HG03097 (cell line): ENCODE data around the gene SEPTIN1.
"Not testable (repeated sequence)": the region's sequence is repeated elsewhere in the genome, so short reads cannot be mapped to it uniquely, and the experiment has no call there.

ENCODE experiments used
- ATAC-seq: cut with Tn5 transposase; IDR thresholded peaks from one replicate; pipeline ENCODE4 v1.9.1; 2021; ENCODE audit not compliant: unreplicated experiment, low FRiP score

Gene SEPTIN1

DNA sequence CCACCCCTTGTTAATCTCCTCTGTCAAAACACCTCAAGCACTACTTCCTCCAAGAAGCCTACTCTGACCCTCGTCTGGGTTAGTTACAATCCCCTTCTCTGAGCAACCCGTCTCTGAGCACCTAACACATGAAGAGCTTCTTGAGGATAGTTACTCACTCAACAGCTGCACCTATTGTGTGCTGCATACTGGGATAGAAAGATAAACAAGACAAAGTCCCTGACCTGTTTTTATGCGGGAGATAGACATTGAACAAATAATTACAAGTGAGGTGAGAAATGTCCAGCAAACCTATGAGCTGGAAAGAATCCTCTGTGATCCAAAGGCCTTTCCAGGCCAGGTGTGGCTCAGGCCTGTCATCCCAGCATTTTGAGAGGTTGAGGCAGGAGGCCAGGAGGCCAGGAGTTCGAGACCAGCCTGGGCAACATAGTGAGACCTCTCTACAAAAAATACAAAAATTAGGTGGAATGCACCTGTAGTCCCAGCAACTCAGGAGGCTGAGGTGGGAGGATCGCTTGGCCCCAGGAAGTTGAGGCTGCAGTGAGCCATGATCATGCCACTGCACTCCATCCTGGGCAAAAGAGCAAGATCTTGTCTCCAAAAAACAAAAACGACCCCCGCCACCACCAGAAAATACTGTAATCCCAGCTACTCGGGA, 19.5 kb upstream of the SEPTIN1 start:
- ATAC-seq, result no peak

DNA sequence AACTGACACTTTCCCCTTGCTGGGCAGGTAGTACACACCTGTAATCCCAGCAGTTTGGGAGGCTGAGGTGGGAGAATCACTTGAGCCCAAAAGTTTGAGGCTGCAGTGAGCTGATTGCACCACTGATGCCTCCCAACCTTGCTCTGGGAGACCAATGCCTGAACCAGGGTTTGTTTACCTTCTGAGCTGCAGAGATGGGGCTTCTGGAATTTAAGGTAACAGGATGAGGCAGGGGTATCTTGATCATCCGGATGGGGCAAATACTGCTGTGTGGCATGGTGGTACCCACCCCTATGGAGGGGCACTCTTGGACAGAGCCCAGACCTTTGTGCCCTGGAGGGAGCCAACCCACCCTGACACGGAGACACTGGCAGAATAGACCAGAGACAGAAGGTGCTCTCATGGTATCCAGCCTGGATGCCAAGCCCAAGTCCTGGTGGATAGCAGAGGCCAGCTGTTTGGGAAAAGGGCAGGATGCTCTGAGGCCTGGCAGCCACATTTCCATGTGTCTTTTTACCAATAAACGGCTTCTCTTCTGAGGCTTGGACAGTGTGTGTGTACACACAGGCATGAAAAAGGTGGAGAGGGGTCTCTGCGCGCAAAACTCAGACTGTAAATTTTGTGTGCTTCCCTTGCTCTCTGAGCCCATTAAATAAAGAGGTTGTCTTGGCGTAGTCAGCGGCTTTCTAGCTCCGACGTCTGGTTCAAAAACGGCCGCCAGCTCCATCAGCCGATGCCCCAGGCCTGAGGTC, 17.2 kb upstream of the SEPTIN1 start:
- ATAC-seq, result no peak

DNA sequence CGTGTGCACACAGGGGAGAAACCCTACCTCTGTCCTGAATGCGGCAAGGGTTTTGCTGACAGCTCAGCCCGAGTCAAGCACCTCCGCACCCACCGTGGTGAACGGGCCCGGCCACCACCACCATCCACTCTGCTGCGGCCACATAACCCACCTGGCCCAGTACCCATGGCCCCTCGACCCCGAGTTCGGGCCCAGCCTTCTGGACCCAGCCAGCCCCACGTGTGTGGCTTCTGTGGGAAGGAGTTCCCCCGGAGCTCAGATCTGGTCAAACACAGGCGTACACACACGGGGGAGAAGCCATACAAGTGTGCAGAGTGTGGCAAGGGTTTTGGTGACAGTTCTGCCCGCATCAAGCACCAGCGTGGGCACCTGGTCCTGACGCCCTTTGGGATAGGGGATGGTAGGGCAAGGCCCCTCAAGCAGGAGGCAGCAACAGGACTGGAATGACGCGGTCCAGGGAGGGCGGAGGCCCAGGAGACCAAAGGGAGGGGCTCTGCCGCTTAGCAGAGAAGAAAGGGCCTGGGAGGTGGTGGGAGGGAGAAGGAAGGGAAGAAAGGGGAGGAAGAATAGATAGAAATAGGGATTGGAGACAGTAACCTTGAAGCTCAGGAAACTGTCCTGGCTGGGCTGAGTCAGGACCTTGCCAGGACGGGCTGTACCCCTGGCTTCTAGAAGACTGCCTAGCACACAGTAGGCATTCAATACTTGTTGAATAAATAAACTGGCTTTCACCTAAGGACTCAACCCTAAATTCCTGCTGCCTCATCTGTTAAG, 16.5 kb upstream of the SEPTIN1 start:
- ATAC-seq, result no peak

DNA sequence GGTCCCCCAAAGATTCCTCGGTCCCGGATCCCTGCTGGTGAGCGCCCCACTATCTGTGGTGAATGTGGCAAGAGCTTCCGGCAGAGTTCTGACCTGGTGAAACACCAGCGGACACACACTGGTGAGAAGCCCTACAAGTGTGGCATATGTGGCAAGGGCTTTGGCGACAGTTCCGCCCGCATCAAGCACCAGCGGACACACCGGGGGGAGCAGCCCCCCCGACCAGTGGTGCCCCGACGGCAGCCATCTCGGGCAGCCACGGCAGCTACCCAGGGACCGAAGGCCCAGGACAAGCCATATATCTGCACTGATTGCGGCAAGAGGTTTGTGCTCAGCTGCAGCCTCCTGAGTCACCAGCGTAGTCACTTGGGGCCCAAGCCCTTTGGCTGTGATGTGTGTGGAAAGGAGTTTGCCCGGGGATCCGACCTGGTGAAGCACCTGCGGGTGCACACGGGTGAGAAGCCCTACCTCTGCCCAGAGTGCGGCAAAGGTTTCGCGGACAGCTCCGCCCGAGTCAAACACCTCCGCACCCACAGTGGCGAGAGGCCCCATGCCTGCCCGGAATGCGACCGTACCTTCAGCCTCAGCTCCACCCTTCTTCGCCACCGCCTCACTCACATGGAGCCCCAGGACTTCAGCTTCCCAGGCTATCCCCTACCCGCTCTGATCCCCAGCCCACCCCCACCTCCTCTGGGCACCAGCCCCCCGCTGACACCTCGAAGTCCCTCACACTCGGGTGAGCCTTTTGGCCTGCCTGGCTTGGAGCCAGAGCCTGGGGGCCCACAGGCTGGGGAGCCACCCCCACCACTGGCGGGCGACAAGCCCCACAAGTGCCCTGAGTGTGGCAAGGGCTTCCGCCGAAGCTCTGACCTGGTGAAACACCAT, 15.7 kb upstream of the SEPTIN1 start:
- no peak for ATAC-seq

DNA sequence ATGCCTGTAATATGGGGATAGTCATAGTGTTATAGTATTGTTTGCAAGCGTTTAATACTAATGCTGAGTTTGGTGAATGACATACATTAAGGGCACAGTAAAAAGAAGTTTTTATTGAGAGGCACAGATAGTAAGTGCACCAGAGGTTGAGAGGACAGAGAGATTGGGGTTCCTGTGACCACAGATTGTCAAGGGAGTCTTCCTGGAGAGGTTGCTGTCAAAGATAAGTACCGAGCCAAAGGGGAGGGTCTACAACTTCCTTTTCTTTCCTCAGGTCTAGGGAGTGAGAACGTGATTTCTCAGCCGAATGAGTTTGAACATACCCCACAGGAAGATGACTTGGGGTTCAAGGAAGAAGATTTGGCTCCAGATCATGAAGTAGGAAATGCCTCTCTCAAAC, 14.7 kb upstream of the SEPTIN1 start:
- no peak for ATAC-seq

DNA sequence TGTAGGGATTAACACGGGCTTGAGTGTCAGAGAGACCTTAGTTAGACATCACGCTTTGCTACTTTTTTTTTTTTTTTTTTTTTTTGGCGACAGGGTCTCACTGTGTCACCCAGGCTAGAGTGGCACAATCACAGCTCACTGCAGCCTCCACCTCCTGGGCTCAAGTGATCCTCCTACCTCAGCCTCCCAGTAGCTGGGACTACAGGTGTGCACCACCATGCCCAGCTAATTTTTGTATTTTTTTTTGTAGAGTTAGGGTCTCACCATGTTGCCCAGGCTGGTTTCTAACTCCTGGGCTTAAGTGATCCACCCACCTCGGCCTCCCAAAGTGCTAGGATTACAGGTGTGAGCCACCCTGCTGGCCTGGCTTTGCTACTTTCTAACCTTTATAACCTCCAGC, 14.3 kb upstream of the SEPTIN1 start:
- not testable (repeated sequence) for ATAC-seq

DNA sequence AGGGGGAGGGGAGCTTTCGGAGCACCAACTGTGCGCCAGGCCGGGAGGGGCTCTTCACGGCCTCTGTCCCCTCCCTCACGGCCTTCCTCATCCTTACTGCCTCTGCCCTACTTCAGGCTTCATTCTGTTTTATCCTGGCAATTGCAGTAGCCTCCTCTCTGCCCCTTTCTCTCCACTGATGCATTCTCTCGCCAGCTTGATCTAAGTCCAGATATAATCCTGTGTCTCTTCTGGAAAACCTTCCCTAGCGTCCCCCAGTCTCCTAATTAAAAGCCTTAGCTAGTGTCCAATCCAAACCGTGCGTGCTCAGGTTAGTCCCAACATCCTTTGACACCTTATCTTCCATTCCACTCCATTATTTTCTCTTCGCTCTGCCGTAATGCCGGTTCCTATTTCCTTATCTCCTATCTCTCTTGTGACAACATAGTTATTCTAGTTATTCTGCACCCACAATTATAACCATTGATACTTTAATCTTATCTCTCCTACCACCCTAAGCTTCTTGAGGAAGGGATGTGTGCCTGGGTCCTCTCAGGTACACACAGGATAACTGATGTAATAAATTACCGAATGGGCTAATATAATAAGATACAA, 13.7 kb upstream of the SEPTIN1 start:
- ATAC-seq, result no peak

DNA sequence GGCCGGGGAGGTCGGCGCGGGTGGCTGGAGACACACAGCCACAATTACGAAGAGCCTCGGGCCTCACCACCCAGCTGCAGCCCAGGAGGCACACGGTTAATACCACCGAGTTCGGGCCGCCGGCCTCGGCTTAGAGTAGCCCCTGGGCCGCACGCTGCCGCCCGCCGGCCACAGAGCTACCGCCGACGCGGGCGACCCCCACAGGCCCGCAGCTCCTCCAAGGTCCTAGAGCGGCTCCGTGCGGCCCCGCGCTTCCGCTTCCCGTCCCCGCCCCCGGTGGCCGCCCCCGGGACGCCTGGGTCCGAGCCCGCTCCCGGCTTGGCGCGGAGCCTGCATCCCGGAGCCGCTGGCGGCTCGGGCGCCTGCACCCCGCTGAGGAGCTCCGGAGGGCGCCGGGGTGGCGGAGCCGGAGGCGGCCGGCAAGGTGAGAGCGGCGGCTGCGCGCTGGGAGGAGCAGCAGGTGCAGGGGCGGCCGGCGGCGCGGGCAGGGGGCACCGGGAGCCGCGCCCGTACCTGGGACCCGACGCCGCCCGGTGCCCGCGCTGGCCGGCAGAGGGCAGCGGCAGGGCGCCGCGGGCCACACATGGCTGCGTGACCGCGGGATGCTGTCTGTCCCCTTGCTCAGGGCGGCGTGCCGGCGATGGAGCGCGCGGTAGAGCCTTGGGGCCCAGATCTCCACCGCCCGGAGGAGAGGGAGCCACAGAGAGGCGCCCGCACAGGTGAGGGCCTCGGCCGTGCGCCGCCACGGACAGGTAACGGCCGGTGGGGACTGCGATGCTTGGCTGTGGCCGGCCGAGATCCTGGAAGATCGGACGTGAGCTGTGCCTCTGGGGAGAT, 13.0 kb upstream of the SEPTIN1 start, which contains the start of gene ZNF48:
TSS of gene ZNF48 (plus strand) at position 266 of the 837 bp plus-strand sequence. CDS start at position 641, 375 bp downstream.
- ATAC-seq, result peak; percentile 45

DNA sequence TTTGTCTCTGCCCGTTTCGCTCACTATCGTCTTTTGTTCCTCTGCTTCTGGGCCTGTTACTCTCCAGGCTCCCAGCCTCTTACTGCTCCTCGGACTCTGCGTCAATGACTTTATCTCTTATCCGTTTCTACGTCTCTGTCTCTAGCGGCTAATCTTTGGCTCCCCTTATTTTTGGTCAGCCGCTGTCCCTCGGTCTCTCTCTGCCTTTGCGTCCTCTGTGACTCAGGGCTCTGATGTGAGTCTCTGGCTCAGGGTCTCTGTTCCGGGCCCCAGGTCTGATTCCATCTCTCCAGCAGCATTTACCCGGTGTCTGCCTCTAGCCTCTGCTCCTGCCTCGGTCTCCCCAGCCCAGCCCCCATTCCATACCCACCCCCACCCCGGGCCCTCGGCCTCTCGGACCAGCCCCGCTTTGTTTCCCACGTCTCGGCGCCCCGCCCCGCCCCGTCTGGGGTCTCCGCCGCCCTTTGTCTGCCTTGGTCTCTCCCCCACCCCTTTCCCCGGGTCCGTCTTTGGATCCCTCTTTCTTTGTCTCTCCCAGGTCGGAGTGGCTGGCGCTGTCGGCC, 12.3 kb upstream of the SEPTIN1 start:
- ATAC-seq, result no peak

DNA sequence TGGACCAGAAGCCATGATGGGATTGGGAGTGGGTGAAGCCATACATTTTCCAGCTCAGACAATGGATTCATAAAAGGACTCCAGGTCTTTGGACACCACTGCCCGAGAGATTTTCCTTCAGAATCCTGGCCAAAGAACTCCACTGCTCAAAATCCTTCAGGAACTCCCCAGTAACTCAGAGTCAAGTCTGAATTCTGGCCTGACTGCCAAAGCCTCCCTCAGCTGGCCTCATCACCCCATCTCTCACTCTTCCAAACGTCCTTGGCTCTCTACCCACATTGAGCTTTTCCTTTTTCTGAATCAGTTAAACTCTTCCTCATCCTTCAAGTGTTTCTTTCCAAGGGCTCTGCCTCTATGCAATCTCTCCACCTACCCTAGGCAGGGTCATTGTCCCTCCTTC, 1.2 kb upstream of the SEPTIN1 start:
- no peak for ATAC-seq

DNA sequence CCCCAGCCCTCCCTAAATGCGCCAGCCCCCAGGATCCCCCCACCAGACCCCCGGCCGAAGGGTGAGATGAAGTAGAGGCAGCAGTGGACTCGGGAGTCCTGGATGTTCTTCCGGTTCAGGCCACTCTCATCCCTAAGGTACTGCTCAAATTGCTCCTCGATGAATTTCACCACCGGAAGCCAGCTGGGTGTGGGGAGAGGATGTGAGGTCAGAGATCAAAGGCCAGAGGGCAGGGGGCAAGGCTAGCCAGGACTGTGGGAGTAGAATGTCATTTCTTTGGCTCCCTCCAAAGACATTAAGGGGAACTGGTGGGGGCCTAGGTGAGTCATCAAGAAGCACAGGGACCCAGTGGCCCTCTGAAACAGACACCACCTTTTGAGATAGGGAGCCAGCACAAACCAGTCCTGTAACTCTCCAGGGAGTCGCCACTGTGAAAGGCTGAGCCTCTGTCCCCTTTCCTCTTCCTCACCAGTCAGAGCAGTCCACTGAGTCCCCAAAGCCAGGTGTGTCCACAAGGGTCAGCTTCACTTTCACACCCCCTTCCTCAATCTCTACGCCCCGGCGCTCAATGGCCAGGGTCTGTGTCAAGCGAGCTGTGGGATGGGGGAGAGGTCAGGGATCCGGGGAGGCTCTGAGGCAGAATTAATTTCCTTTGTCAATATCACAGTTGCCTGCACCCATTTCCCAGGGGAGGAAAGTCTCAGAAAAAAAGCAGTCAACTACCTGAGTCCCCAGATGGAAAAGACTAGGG, 895 bp downstream of the SEPTIN1 start:
- no peak for ATAC-seq

DNA sequence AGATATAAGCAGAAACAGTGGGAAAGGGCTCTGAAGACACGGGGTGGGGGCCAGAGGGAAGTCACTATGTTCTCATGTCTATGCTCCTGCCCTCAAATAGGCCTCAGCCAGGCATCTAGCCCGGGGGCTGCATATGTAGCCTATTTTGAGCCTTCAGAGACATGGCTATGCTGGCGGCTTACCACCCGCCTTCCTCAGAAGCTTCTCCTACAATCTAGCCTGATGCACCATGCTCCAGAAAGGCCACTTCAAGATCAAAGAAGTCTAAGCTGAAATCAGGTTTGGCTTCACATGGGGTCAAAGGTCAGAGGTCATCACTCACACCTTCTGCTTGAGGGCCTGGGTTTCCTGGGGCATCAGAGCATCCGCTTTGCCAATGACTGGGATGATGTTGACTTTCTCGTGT, 1.6 kb downstream of the SEPTIN1 start:
- ATAC-seq, result no peak

DNA sequence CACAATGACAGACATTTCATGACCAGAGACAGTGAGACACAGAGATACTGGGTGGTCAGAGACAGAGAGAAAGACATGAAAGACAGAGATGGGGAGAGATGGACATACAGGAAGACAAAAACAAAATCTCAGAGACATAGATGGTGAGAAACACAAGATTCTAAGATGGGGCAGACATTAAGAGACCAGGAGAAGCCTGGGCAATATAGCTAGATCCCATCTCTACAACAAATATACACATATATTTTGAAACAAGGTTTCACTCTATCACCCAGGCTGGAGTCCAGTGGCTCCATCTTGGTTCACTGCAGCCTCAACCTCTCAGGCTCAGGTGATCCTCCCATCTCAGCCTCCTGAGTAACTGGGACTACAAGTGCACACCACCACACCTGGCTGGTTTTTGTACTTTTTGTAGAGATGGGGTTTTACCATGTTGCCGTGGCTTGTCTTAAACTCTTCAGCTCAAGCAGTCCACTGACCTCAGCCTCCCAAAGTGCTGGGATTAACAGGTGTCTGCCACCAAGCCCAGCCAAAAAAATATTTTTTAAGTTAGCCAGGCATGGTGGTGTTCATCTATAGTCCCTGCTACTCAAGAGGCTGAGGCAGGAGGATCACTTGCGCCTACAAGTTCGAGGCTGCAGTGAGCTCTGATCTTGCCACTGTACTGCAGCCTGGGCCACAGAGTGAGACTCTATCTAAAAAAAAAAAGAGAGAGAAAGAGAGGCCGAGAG, 2.1 kb downstream of the SEPTIN1 start:
- ATAC-seq, result no peak

DNA sequence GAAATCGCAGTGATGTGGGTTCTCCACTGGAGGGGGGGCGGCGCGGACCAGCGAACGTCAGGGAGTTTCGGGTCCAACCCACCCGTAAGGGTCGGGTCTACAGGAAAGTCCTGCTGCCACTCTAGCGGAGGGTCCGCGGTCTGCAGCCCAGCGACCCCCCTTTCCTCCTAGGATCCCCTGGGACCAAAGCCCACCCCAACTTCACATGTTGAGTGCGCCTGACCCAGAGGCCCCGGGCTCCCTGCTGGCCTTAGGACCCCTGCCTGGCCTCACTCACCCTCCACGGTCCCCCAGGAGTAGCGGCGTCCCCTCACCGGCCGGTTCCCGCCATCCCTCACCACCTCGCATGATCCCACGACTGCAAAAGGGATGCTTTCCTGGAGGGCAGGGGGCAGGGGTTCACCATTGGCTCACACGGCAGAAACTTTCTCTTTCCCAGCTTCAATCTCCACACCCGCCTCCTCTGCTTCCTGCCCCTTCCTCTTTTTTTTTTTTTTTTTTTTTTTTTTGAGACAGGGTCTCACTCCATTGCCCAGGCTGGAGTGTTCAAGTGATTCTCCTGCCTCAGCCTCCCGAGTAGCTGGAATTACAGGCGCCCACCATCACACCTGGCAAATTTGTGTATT, 3.1 kb downstream of the SEPTIN1 start:
- ATAC-seq, result no peak

DNA sequence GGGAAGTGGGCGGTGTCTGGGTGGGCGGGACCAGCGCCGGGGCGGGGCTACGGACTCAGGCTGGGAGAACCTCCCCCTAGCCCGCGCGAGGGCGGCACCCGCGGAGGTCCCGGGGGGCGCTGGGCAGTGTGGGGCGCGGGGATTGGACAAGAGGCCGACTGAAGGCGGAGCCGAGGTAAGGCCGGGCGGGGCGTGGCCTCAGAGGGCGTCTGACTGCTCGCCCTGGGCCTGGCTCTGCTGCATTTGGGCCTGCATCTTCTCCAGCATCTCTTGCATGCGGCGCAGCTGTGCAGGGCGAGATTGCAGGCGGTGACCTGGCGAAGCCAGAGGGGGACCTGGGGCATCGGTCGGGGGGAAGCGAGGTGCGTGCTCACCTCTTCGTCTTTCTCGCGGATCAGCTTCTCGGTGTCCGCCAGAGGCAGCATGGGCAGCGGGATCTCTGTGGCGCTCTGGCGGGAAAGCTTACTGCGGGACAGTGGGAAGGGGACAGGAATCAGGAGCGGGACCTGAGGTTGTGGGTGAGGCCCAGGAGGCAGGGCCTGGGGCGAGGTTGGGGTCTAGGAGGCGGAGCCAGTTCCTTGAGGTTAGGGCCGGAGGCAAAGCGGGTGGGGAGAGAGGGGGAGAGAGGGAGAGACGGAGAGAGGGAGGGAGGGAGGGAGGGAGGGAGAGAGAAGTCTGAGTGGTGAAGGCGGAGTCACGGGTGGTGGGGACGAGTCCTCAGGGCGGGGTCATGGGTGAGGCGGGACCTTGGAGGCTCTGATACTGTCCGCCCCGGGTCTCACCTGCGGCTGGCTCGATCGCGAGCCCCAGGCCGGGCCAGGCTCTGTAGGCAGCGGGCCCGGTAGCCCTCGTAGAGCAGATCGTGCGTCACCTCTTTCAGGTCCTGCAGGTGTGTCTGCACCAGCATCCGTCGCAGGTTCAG, 3.9 kb downstream of the SEPTIN1 start:
- peak; percentile 75 for ATAC-seq

DNA sequence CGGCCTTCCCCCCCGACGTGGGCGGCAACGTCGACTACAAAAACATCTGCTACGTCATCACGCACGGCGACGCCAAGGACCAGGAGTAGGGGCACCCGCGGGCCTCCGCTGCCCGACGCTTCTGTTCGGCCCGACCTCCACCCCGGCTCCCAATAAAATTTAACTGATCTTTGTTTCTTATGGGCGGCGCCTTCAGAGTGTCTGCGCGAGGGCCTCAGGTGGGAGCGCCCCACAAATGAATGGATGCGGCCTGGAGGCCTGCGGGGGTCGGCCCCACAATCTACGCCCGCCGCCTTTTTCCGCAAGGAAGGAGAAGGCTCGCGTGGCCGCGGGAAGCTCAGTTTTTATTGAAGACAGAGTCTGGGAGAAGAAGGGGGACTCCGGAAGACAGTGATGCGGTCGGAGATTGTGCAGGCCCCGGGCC, 4.5 kb downstream of the SEPTIN1 start:
- ATAC-seq, result peak; percentile 18
